GM21619 (cell line): Measurements from ENCODE around the gene MBD3L3.
"Not testable (repeated sequence)": the region's sequence is repeated elsewhere in the genome, so short reads cannot be mapped to it uniquely, and the experiment has no call there.

Experiments
- ATAC-seq: cut with Tn5 transposase; IDR thresholded peaks from one replicate; pipeline ENCODE4 v1.9.1; 2021; ENCODE audit not compliant: unreplicated experiment

The MBD3L3 gene

DNA sequence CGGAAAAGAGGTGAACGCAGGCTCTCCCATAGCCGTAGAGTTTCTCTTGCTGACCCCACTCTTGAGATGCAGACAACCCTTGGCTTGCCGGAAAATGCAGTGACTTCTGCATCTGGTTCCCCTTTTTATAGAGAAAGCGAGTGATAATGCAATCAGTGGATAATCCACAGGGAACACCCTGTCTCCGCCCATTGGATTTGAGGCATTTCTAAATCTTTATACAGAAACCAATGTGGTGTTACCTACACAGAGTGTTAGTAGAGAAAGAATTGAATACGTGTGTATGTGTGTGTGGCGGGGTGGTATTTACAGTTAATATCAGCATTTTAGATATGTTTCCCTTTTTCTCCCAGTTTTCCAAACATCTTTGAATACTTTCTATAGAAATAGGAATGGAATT, at the start of gene MBD3L3:
TSS of gene MBD3L3 (minus strand) at position 101 of the 400 bp plus-strand sequence. CDS start at position 30, 71 bp downstream.
- not testable (repeated sequence) for ATAC-seq

DNA sequence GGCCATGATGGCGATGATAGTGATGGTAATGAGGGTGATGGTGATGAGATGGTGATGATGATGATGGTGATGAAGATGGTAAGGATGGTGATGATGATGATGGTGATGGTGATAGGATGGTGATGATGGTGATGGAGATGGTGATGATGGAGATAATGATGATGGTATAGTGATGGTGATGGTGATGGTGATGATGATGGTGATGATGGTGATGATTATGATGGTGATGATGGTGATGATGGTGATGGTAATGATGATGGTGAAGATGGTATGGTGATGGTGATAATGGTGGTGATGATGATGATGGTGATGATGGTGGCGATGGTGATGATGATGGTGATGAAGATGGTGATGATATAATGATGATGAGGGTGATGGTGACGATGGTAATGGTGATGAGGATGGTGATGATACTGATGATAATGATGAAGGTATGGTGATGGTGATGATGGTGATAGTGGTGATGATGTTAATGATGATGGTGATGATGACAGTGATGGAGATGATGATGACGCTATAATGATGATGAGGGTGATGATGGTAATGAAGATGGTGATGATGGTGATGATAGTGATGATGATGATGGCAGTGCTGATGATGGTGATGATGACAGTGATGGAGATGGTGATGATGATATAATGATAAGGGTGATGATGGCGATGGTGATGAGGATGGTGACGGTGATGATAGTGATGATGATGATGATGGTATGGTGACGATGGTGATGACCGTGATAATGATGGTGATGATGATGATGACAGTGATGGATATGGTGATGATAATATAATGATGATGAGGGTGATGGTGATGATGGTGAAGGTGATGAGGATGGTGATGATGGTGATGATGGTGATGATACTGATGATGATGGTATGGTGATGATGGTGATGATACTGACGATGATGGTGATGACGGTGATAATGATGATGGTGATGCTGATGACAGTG, 48.5 kb upstream of the MBD3L3 start:
- no peak for ATAC-seq

DNA sequence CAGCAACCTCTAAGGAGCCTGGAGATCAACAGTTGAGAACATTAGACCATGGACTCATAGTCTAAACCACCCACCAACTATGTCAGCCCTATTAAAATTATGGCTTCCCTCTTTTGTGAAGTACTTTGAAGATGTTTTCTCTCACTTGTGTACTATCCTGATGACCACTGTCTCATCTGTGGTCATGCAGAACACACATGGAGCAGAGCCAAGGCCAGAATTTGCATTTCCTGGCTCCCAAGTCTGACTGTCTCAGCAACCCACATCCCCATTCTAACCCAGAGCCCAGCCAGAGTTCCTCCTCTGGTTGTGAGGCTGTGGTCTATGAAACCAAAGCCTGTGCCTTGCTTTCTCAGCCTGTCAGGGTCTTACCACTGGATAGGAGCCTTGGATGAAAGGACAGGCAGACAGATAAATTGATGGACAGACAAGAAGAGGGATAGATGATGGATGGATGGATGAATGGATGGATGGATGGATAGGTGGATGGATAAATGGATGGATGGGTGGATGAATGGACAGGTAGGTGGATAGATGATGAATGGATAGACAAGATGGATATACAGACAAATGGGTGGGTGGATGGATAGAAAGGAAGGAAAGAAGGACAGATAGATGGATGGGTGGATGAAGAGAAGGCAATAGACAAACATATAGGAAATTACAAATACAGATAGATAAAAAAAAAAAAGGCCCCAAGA, 46.4 kb upstream of the MBD3L3 start:
- no peak for ATAC-seq

DNA sequence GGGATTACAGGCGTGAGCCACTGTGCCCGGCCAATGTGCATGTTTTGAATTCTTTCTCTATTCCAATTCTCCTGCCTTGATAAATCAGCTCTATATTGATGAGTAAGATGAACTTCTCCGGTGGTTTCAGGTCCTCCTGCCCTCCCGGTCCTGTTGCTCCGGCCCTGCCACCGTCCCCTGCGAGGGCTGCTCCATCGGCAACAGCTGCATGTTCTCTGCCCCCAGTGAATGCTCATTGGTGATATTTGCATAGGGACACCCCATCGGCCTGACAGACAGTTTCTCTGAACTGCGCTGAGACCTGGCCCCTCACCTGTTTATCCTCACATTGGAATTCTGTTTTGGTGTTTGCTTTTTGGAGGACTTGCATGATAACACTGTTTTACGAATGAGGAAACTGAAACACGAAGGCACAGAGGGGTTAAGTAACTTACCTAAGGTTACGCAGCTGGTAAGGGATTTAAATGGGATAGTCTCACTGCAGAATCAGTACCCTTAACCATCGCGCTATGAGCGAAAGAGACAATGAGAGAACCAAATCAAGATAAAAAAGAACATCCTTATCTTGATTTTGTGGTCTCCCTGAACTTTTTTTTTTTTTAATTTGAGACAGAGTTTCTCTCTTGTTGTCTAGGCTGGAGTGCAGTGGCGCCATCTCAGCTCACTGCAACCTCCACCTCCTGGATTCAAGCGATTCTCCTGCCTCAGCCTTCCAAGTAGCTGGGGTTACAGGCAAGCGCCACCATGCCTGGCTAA, 43.2 kb upstream of the MBD3L3 start:
- no peak for ATAC-seq

DNA sequence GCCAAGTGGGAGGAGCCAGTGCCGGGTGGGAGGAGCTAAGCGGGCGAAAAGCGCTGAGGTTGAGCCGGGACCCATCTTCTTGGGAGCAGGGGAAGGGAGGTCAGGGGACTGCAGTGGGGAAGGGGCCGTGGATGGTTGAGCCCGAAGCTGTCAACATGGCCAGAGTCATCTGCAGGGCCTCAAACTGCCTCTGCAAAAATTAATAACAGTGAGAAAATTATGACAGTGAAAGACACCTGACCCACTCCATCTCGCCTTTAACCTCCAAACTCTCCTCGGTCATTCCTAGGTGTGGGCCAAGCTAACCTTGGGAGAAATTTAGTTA, 41.1 kb upstream of the MBD3L3 start:
- ATAC-seq = no peak

DNA sequence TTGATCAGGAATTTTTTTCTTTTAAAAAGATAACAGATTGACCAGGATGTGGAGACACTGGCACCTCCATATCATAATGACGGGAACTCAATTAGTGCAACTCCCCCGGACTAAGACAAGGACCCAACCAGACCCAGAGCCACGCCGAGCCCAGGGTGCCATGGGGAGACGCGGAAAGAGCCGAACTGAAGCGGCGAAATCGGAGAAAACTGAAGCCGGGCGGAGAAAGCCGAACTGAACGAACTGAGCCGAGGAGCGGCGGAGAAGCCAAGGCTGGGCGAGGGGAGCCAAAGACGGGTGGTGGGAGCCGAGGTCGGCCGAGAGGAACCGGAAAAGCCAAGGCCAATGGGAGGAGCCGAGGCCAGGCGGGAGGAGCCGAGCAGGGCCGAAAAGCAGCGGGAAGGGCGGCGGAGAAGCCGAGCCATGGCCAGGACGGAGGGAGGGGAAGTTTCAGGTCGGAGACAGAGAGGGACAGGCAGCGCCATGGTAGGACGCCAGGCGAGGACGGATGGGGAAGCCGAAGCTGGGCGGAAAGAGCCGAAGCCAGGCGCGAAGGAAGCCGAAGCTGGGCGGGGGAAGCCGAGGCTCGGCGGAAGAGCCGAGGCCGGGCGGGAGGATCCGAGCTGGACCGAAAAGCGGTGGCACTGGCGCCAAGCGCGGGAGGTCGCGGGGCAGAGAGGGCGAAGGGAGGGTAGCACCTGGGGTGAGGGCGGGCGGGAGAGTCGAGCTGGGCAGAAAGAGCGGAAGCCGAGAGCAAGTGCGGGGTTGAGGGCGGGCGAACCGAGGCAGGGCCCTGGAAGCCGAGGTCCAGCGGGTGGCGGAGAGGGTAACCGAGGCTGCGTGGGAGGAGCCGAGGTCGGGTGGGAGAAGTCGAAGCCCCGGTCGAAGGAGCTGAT, 40.5 kb upstream of the MBD3L3 start:
- peak; percentile 79 for ATAC-seq

DNA sequence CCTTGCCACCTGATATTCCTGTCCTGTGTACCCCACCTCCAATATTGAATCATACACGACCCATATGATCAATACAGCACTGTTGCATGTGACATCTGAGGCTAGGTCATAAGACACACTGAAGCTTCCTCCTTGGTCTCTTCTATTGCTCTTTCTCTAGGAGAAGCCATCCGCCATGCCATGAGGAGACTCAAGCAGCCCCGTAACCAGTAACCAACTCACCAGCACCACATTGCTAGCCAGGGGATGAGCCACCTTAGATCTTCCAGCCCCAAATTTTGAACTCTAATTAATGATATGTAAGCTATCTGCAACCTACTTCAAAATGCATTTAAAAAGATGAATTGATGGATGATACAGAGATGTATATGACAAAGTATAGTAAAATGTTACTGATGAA, 39.6 kb upstream of the MBD3L3 start:
- ATAC-seq = no peak

DNA sequence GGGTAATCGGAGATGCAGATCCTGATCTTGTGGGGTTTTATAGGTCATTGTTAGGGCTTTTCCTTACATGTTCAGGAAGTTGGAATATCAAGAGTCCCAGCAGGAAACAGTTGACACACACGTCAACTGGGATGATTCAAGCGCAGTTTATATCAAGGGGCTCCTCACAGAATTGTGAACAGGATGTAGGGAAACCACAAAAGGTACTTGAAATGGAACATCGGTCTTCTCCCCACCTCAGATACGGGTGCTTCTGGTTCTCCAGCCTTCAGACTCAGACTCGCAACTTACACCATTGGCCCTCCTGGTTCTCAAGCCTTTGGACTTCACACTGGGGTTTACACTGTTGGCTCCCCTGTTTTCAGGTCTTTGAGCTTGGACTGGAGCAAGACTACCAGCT, 30.5 kb upstream of the MBD3L3 start:
- no peak for ATAC-seq

DNA sequence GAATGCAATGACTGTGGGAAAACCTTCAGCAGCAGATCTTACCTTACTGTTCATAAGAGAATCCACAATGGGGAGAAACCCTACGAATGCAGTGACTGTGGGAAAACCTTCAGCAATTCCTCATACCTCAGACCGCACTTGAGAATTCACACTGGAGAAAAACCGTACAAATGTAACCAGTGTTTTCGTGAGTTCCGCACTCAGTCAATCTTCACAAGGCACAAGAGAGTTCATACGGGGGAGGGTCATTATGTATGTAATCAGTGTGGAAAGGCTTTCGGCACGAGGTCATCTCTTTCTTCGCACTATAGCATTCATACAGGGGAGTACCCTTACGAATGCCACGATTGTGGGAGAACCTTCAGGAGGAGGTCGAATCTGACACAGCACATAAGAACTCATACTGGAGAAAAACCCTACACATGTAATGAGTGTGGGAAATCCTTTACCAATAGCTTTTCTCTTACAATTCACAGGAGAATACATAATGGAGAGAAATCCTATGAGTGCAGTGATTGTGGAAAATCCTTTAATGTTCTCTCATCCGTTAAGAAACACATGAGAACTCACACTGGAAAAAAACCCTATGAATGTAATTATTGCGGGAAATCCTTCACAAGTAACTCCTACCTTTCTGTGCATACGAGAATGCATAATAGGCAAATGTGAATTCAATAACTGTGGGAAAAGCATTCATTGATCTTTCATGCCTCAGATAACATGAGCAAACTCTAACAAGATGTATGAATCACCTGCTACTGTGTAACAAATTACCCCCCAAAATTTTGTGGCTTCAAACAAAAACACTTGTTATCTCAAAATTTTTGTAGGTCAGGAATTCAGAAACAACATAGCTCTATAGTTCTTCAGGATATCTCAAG, 24.8 kb upstream of the MBD3L3 start:
- ATAC-seq = no peak

DNA sequence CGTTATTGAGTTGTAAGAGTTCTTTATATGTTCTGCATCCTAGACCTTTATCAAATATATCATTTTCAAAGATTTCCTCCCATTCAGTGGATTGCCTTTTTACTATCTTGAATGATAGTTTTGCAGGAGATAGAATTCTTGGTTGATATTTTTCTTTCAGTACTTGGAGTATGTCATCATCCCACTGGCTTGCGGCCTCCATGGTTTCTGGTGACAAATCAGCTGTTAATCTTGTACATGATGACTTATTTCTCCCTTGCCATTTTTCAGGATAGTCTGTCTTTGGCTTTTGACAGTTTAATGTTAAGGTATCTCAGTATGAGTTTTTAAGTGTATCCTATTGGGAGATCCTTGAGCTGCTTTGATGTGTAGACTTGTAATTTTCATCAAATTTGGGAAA, 19.5 kb upstream of the MBD3L3 start:
- no peak for ATAC-seq

DNA sequence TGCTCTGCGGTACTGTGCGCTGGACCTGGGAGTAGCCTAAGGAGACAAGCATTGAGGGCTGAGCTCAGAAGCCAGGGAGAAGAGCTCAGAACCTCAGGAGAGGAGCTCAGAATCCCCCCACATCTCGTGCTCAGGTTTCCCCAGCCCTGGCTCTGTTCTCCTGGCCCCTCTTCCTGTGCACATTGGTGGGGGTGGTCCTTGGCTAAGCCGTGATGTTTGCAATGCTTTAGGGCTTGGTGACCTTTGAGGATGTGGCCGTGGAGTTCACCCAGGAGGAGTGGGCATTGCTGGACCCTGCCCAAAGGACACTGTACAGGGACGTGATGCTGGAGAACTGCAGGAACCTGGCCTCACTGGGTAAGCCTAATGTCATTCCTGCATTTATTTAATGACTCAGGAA, 17.7 kb upstream of the MBD3L3 start:
- no peak for ATAC-seq

DNA sequence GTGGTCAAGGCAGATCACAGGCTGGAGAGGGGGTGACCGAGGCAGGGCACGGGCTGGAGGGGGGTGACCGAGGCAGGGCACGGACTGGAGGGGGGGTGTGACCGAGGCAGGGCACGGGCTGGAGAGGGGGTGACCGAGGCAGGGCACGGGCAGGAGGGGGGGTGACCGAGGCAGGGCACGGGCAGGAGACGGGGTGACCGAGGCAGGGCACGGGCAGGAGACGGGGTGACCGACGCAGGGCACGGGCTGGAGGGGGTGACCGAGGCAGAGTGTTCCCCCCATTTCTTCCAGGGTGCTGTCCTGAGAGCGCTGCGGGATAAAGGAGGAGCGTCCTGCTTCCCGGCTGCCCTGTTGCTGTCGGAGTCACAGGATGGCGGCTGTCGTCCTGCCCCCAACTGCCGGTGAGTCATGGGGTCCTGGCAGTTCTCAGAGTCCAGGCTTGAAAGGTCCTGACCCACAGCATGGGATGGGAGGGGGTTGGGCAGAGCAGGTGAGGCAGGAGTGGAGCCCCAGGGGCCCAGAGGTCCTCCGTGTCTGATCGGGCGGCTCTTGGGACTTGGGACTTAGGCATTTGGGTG, 16.3 kb upstream of the MBD3L3 start:
- no peak for ATAC-seq

DNA sequence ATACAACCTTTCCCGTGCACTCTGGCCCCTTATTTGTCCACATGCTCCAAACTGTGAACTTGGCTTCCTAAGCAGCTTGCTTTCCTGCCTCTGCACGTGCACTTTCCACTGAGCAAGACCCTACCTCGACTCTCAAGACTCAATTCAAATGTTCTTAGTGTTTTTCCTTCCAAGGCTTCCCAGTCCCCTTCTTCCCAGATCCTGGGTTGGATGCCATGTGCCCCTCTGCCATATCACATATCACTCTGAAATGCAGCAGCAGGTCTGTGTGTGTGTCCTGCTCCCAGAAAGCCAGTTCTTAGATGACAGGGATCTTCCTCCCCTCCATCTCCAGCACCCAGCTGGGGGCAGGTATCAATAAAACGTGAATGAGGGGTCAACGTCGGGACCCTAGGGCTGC, 14.1 kb upstream of the MBD3L3 start:
- ATAC-seq = no peak

DNA sequence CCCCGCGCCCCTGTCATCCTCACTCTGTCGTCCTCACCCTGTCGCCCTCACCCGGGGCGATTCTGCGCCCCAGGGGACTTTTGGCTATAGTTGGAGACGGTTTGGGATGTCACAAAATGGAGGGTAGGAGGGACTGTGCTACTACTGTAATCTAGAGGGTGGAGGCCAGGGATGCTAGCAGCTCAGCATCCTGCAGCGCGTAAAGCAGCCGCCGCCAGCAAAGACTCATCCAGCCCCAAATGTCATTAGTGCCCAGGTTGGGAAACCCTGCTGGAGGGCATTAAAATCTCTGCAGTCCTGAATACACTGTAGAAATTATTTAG, 11.4 kb upstream of the MBD3L3 start:
- no peak for ATAC-seq

DNA sequence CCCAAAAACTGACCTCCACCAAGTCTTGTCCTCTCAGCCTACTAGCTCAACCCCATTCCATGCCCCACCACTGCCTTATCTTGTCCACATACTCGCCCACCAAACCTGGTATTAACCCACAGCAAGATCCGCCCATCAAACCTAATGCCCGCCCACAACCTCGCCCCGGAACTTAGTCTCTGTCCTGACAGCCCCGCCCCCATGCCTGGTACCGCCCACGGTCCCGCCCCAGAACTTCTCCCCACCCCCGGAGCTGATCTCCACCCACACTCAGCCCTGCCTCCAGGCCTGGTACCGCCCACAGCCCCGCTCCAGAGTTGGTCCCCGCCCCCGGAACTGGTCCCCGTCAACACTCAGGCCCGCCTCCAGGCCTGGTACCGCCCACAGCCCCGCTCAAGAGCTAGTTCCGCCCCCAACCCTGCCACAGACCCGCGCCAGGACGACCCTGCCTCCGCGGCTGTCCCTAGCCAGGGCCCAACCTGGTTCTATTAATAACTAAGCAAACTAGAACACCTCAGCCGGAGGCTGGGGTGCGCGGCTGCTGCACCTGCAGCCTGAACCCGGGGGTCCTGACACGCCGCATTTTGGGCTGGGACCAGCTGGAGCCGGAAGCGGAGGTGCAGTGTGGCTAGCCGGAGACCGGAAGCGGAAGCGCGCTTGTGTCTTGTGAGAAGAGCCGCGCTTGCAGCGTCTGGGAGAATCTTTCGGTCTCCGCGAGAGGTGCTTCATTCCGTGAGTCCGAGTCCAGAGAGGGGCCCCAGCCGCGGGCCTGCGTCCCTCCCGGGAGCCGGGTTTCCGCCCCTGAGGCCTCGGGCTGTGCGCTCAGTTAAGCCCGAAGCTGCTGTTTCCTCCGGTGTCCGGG, 10.8 kb upstream of the MBD3L3 start, which contains the start of gene ZNF557:
TSS of gene ZNF557 (plus strand) at position 662 of the 862 bp plus-strand sequence. CDS start 5,372 bp downstream, outside the sequence.
- ATAC-seq = peak; percentile 85

DNA sequence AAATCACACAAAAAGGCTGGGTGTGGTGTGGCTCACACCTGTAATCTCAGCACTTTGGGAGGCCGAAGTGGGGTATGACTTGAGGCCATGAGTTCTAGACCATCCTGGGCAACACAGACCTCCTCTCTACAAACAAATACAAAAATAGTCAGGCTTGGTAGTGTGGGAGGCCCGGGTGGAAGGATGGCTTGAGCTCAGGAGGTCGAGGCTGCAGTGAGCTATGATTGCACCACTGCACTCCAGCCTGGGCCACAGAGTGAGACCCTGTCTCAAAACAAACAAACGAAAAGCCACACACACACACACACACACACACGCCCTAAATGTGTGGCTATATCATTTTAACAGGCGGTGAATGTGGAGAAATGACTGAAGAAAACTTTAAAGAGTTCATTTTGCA, 10.1 kb upstream of the MBD3L3 start:
- no peak for ATAC-seq

DNA sequence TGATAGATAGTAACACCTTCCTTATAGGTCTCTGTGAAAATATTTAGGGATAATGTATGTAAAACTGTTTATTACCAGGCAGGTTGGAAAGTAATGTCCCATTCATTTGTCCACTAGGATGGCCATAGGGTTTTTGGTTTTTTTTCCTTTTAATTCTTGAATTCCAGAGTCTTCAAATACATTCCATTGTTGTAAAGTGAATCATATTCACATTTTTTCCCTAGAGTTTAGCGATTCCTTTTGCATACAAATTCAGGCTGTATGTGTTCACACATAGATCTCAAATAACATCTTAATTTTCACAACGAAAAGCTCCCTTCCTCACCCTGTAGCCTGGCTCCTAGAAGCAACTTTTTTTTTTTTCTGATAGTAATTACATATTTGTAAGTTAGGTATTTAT, 9.2 kb upstream of the MBD3L3 start:
- no peak for ATAC-seq

DNA sequence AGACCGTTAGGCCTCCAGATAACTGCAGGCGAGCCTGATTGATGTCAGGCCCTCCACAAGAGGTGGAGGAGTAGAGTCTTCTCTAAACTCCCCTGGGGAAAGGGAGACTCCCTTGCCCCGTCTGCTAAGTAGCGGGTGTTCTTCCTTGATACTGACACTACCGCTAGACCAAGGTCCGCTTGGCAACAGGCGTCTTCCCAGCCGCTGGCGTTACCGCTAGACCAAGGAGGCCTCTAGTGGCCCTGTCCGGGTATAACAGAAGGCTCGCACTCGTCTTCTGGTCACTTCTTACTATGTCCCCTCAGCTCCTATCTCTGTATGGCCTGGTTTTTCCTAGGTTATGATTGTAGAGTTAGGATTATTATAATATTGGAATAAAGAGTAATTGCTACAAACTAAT, 8.6 kb upstream of the MBD3L3 start:
- not testable (repeated sequence) for ATAC-seq
